Jurkat, Clone E6-1 (cell line): Measurements from ENCODE around the gene RTCB.

Source experiments
- DNase-seq: peaks from one replicate; pipeline ENCODE4 v3.0.0-alpha.2; 2011; ENCODE audit warnings: low read depth, low spot score
- H3K4me3 ChIP-seq: 2 replicates; pipeline ENCODE4 v1.5.1; 2011; ENCODE audit warnings: mild to moderate bottlenecking, low read length, control low read depth, moderate library complexity

RTCB gene

DNA sequence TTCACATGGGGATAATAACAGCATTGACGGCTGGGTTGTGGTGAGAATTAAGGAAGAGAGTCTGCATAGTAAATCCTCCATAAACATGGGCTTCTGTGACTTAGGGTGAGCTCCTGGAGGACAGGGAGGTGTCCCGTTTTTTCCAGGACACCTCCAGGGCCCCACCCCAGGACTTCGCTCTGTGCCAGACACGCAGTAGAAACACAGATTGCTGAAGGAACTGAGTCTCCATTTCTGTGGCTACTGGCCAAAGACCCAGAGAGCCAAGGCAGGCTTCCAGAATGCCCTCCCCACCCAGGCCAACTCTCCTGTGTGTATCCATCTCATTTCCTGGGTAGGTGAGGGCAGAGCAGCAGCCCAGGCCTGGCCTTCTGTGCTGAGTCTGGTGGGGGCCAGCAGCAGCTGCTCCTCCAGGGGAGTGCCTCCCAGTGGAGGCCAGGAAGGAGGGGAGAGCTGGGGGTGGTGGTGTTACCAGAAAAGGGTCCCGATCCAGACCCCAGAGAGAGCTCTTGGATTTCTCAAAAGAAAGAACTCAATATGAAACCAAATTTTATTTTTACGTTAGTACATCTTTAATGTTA, 63.9 kb downstream of the RTCB start:
- no peak for DNase-seq
- H3K4me3 ChIP-seq = no peak overlapping the region

DNA sequence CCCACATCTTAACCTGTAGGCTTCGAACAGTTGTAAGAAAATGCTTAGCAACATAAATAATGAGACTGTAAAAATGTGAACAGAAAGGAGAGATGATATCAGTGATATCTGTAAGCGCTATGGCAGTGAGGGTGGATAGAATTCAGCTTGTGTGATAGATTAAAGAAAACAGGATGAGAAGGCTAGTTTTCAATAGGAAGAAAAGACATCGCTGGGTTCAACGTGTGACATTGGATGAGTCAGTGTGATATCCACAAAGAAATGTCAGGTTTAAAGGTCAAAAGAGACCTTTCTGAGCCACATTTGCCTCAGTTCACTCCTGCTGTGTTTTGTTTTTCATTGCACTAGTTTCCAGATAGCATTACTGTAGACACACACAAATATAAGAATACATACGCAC, 68.1 kb downstream of the RTCB start:
- no peak overlapping the region for H3K4me3 ChIP-seq
- DNase-seq = no peak

DNA sequence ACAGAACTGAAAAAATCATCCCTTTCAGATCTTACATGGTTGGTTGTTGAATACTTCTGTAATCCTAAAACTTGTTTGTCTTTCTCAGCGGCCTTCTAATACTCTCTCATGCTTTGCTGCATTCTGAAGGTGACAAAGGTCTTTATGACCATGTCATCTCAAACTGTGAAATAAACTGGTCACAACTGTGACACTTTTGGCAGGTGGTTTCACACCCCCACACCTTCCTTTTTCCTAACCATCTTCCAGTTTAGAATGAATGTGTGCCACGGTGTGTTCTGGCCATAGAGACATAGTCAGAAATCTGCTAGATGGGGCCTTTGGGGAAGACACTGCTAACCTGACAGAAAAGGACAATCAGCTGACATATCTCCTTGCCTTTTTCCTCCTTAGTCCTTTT, 69.1 kb downstream of the RTCB start:
- DNase-seq = no peak
- no peak overlapping the region for H3K4me3 ChIP-seq

DNA sequence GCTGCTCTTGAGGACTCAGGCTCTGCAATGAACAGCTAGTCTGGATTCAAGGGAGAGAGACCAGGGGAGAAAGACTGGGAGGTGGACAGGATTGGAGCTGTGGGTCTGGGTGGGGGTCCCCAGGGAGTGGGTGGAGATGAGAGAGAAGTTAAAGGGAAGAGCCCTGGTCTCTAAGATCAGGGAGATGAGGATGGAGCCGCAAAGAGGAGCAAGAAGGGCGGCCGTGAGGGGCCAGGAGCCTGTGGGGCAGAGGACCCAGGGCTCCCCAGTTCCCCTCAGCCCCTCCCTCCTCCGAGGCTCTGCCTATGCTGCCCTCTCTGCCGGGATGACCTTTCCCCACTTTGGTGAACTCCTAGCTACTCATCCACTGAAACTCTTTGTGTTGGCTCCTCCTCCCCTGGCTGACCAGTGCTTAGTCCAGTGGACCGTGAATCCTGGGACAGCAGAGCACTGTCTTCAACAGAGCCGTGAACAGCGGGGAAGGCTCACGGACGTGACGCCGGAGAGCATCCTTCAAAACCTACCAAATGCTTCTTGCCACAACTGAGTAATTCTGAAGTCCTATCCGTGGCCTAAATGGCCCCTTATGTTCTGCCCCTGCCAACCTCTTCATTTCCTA, 70.8 kb downstream of the RTCB start:
- no peak overlapping the region for H3K4me3 ChIP-seq
- no peak for DNase-seq

DNA sequence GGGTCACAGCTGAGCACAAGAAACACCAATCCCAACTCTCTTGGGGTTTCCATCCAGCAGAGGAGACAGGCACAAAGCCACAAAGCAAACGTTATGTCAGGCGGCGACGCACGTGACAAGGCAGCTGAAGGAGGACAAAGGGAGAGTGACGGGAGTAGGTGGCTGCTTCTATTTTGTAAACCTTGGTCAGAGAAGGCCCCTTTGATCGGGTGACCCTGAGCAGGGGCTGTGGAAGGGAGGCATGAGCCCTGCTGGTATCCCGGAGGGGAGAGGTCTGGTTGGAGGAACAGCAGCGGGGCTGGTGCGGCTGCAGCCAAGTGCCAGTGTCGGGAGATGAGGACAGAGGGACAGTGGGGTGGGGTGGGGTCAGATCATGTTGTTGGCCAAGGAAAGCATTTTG, 71.6 kb downstream of the RTCB start:
- DNase-seq = no peak
- H3K4me3 ChIP-seq = no peak overlapping the region

DNA sequence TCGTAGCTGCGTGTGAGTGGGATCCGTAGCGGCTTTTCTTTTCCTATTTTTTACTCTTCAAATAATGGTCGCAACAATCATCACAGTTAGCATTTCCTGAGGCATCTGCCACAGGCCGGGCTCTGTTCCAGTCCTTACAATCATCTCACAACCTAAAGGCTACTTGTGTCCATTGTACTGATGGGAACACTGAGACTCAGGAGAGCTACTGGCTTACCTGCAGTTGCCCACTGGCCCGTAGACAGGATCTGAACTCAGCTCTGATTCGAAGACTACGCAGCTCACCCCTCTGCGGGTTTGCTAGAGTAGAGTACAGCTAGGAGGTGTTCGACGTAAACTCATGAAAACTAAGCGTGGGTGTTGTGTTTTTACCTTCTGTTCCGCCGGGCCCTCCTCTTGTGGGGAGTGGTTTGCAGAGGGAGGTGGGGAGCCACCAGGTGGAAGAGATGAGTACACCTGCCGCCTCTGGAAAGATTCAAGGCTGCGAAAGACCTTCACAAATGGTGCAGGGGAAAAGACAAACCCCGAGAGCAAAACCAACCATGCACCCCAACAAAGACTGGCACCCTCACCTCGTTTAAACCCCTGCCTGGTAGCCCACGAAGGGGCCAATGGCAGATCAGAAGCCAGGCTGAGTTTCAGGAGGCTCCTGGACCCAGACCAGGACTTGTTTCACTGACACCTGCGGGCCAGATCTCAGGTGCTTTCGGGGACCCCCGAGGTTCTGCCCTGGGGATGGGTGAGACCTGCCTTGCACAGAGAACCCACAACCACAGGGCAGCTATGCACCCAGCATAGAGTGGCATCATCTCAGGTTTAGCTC, 72.6 kb downstream of the RTCB start:
- H3K4me3 ChIP-seq = no peak overlapping the region
- no peak for DNase-seq

DNA sequence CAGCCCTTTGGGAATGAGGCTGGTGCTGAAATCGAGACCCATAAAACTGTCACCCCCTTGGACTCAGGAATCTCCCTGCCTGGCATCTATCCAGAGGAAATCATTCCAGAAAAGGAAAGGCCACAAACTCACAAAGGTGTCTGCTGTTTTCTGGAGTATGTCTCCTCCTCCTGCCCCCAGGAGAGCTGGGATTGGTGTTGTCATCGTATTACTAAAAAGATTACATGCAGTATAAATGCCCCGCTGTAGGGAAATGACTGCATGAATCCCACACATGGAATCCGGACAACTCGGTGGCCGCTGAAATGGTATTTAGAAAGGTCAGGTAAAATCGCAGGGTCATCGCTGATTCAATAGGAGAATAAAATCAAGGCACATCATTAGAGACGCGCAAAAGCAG, 73.3 kb downstream of the RTCB start:
- no peak for DNase-seq
- H3K4me3 ChIP-seq = no peak overlapping the region
